ENCODE measurements around the gene FAM83D. TPM values are rescaled to one million over a fixed set of nuclear protein-coding genes. Genes with fewer than 3 reads are reported as not detected.

Gene FAM83D
- total RNA-seq, 4 donors from 2014 or later = 3.9 to 15.8 (median 11.6) TPM

GRCh38 chr20:38970302-38970701 lies 44.1 kb downstream of the FAM83D start:
- H3K4me3 ChIP-seq = no peak overlapping the region
- no peaks in the 10 kb centered on the region for H3K4me1 ChIP-seq
- no peak overlapping the region for H3K27ac ChIP-seq
- H3K27me3 ChIP-seq = no peaks in the 10 kb centered on the region
- DNase-seq (ENCODE audit: low spot score in 2 of 2) = no peak
- peaks cover 35% of the 10 kb centered on the region for H3K36me3 ChIP-seq
- TF ChIP-seq POLR2AphosphoS5 (IDR thresholded peaks at IDR 0.05) (no peak), CTCF (IDR thresholded peaks at IDR 0.05) (no peak), POLR2A (IDR thresholded peaks at IDR 0.05) (no peak), EP300 (IDR thresholded peaks at IDR 0.05) (no peak)
- H3K9me3 ChIP-seq = no peaks in the 10 kb centered on the region
- WGBS = 93% methylated on average over 1 of the region's 1 CpG

- H3K27ac ChIP-seq = no peak overlapping the region
- H3K9me3 ChIP-seq = no peaks in the 10 kb centered on the region
- DNase-seq (ENCODE audit: low spot score in 2 of 2) = no peak
- H3K4me1 ChIP-seq = no peaks in the 10 kb centered on the region
- no peak overlapping the region for H3K4me3 ChIP-seq
- no peaks in the 10 kb centered on the region for H3K27me3 ChIP-seq
- peaks cover 34% of the 10 kb centered on the region for H3K36me3 ChIP-seq
- no peak for TF ChIP-seq EP300 (IDR thresholded peaks at IDR 0.05)
- no peak for TF ChIP-seq CTCF (IDR thresholded peaks at IDR 0.05)
- no peak for TF ChIP-seq POLR2AphosphoS5 (IDR thresholded peaks at IDR 0.05)
Measured at GRCh38 chr20:38973107-38973506, 46.9 kb downstream of the FAM83D start.

GRCh38 chr20:38973645-38974044 lies 47.4 kb downstream of the FAM83D start:
- no peaks in the 10 kb centered on the region for H3K27me3 ChIP-seq
- no peak for DNase-seq (ENCODE audit: low spot score in 2 of 2)
- 55% methylated on average over 5 of the region's 5 CpGs for WGBS
- H3K36me3 ChIP-seq = peaks cover 34% of the 10 kb centered on the region
- no peaks in the 10 kb centered on the region for H3K4me1 ChIP-seq
- no peak overlapping the region for H3K27ac ChIP-seq
- TF ChIP-seq EP300 (IDR thresholded peaks at IDR 0.05) = no peak
- TF ChIP-seq CTCF (IDR thresholded peaks at IDR 0.05) = no peak
- TF ChIP-seq POLR2AphosphoS5 (IDR thresholded peaks at IDR 0.05) = no peak
- H3K4me3 ChIP-seq = no peak overlapping the region
- no peaks in the 10 kb centered on the region for H3K9me3 ChIP-seq

- no peak overlapping the region for H3K27ac ChIP-seq
Measured at GRCh38 chr20:38975539-38976120, 49.4 kb downstream of the FAM83D start.

GRCh38 chr20:38979434-38979833 lies 53.2 kb downstream of the FAM83D start:
- 95% methylated on average over 2 of the region's 2 CpGs for WGBS
- H3K27me3 ChIP-seq = no peaks in the 10 kb centered on the region
- no peak for TF ChIP-seq EP300 (IDR thresholded peaks at IDR 0.05)
- no peak for TF ChIP-seq POLR2A (IDR thresholded peaks at IDR 0.05)
- no peak for TF ChIP-seq CTCF (IDR thresholded peaks at IDR 0.05)
- TF ChIP-seq POLR2AphosphoS5 (IDR thresholded peaks at IDR 0.05) = no peak
- no peak overlapping the region for H3K4me3 ChIP-seq
- H3K27ac ChIP-seq = no peak overlapping the region
- peaks cover 14% of the 10 kb centered on the region for H3K36me3 ChIP-seq
- H3K4me1 ChIP-seq = peaks cover 2% of the 10 kb centered on the region
- no peaks in the 10 kb centered on the region for H3K9me3 ChIP-seq
- no peak for DNase-seq (ENCODE audit: low spot score in 2 of 2)

More at GRCh38 chr20:38975539-38976120, 49.4 kb downstream of the FAM83D start:
- Histone ChIP-seq H3K4me3 (no peak overlapping the region), H3K27me3 (no peaks in the 10 kb centered on the region), H3K4me1 (no peaks in the 10 kb centered on the region), H3K9me3 (no peaks in the 10 kb centered on the region), H3K36me3 (peaks cover 18% of the 10 kb centered on the region)
- 67% methylated on average over 2 of the region's 2 CpGs for WGBS
- no peak for TF ChIP-seq CTCF (IDR thresholded peaks at IDR 0.05)
- no peak for TF ChIP-seq POLR2A (IDR thresholded peaks at IDR 0.05)
- no peak for DNase-seq (ENCODE audit: low spot score in 2 of 2)
